Epithelial cell of proximal tubule (primary cell): ENCODE measurements around the gene ARHGAP25. TPM values are rescaled to one million over a fixed set of nuclear protein-coding genes. Genes with fewer than 3 reads are reported as not detected.

Experiments used
- DNase-seq: peaks from one replicate; pipeline ENCODE4 v3.0.0-alpha.2; 2011; ENCODE audit warnings: low read depth
- H3K4me3 ChIP-seq: 2 replicates; pipeline ENCODE4 v1.5.1; 2011; ENCODE audit warnings: low read depth, mild to moderate bottlenecking, low read length
- total RNA-seq: library from RNA; depleted of rRNA; stranded (reverse); fragments of >200 nt; gene quantifications from 2 replicates; pipeline ENCODE4 v1.2.3, GENCODE V29; 2015
- TF ChIP-seq, protein P1 (sequence below): conservative IDR thresholded peaks from 2 replicates; pipeline ENCODE4 v1.5.1; 2012; ENCODE audit warnings: low read depth, mild to moderate bottlenecking, low read length

ARHGAP25 gene
- total RNA-seq, 1 donor from 2014 or later, result not detected

DNA sequence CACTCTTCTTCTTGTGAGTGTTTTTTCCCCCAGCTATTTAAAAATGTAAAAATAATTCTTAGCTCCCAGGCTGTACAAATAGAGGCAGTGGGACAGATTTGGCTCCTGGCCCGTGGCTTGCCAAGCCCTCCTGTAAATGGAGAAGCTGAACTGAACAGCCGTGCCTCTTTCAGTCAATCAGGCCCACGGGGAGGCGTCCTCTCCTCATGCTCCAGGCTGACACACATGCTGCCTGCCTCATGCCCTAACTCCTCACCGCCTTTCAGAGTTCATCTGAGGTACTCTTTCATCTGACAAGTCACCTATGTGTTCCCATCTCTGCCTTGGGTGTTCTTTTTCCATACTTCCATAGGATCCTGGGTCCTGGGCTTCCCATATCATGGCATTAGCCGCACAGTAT lies 77.6 kb downstream of the ARHGAP25 start:
- no peak for DNase-seq
- TF ChIP-seq, protein P1, sequence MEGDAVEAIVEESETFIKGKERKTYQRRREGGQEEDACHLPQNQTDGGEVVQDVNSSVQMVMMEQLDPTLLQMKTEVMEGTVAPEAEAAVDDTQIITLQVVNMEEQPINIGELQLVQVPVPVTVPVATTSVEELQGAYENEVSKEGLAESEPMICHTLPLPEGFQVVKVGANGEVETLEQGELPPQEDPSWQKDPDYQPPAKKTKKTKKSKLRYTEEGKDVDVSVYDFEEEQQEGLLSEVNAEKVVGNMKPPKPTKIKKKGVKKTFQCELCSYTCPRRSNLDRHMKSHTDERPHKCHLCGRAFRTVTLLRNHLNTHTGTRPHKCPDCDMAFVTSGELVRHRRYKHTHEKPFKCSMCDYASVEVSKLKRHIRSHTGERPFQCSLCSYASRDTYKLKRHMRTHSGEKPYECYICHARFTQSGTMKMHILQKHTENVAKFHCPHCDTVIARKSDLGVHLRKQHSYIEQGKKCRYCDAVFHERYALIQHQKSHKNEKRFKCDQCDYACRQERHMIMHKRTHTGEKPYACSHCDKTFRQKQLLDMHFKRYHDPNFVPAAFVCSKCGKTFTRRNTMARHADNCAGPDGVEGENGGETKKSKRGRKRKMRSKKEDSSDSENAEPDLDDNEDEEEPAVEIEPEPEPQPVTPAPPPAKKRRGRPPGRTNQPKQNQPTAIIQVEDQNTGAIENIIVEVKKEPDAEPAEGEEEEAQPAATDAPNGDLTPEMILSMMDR, result no peak

DNA sequence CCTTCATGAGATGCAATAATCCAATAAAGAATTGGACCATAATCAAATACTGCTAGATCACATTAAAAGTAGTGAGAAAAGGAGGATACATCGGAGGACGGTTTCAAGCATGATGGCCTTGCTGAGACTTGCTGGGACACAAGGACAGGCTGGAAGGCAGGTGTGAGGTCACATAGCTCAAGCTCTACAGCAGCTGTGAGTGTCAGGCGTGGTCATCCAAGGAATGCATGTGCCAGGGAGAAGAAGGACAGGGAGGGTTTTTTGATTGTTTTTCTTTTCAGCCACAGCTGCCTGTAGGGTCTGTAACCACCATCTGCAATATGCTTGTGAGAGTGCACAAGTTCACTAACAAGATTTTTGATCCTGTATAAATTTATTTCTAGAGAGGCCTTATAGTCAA lies 79.0 kb downstream of the ARHGAP25 start:
- no peak for DNase-seq
- no peak overlapping the region for H3K4me3 ChIP-seq
- TF ChIP-seq, protein P1, result no peak

More for the DNA sequence above, 77.6 kb downstream of the ARHGAP25 start:
- H3K4me3 ChIP-seq, result no peak overlapping the region

DNA sequence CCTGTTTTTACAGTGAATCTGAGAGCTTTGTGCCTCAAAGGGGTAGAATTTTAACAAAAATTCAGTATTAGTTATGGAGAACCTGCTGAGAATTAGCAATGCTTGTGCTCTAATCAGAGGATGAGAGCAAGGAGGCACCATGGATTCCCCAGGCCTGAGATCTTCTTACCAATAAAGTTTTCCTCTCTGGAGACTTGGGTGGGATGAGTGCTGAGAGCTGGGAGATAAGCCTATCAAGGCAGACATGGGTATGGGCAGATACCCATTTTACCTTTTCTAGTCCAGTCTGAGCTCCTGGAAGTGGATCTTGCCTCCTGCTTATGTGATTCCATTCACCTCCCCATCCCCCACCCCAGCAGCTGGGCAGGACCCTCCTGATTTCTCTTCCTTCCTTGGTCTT lies 82.7 kb downstream of the ARHGAP25 start:
- TF ChIP-seq, protein P1, result no peak
- no peak overlapping the region for H3K4me3 ChIP-seq
- DNase-seq, result no peak

DNA sequence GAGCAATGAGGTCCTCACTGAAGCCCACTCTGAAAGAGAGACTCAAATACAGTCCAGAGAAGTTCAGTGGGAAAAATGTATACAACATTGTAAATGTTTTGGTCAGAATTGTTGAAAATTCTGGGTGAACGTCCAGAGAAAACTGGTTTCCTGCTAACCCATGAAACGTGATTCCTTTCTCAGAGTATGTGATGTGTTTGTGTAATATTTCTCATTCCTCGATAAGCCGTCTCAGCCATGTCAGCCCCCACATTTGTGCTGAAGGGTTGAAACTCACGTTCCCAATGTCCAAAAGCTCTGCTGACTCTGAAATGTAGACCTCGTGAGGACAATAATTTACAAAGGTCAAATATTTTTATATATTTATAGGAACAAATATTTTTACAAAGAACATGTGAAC lies 84.9 kb downstream of the ARHGAP25 start:
- no peak overlapping the region for H3K4me3 ChIP-seq
- no peak for DNase-seq
- TF ChIP-seq, protein P1, result no peak

DNA sequence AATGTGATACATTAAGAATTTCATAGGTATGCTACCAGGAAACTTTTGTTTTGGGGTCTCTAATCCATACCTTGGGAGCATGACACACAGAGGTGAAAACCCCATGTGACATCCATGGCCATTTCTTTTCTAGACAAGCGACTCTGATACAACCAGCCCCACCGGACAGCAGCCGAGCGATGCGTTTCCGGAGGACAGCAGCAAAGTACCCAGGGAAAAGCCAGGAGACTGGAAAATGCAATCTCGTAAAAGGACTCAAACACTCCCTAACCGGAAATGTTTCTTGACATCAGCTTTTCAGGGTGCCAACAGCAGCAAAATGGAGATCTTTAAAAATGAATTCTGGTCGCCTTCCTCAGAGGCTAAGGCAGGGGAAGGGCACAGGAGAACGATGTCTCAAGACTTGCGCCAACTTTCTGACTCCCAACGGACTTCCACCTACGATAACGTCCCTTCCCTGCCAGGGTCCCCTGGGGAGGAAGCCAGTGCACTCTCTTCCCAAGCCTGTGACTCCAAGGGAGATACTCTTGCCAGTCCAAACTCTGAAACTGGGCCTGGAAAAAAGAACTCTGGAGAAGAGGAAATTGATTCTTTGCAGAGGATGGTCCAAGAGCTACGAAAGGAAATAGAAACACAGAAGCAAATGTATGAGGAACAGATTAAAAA lies 87.7 kb downstream of the ARHGAP25 start:
- no peak overlapping the region for H3K4me3 ChIP-seq
- TF ChIP-seq, protein P1, result no peak
- no peak for DNase-seq

DNA sequence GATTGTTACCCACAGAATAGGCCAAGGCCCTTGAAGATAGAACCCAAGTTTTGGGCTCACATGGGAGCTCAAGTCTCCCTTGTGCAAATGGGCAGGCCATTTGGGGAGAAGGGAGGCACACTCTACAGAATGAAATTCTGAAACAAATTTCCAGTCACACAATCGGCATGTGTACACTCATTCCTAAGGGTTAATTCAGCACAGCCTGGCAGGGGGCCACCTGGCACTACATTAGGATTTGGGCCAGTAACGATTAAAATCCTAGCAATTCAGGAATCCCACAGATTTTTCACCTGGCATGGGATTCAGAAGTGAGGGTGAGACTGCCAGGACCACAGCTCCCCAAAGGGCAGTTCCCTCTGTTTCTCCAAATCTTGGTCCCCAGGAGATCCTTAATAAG lies 90.2 kb downstream of the ARHGAP25 start:
- DNase-seq, result peak; percentile 26
- TF ChIP-seq, protein P1, result no peak
- H3K4me3 ChIP-seq, result no peak overlapping the region

DNA sequence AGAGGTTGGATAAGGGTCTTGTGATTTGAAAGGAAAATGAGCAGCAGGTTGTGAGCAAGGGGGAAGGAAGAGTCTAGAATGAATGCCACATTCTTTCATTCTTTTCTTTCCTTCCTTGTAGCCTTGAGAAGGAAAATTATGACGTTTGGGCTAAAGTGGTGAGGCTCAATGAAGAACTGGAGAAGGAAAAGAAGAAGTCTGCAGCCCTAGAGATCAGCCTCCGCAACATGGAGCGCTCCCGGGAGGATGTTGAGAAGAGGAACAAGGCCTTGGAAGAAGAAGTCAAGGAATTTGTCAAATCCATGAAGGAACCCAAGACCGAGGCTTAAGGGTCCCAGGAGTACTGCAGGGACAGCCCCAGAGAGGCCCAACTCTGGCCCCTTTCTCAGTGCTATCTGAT lies 91.3 kb downstream of the ARHGAP25 start:
- no peak overlapping the region for H3K4me3 ChIP-seq
- TF ChIP-seq, protein P1, result no peak
- DNase-seq, result no peak
